Activated naive CD8-positive, alpha-beta T cell treated with anti-CD3 and anti-CD28 coated beads, Interleukin-2, amount 50 U/mL, for 24 hours (primary cell): ENCODE results near the gene ANKRD22.
"Not testable (repeated sequence)": the region's sequence is repeated elsewhere in the genome, so short reads cannot be mapped to it uniquely, and the experiment has no call there.

Experiments
- ATAC-seq: fragments of 150-1000 bp; cut with Tn5 transposase; one replicate; pipeline ENCODE4 v1.10.0; 2021
- DNase-seq: peaks from one replicate; pipeline ENCODE4 v3.0.0; 2021
- H3K27ac Mint-ChIP-seq: one replicate; pipeline ENCODE4 v1.8.0; 2021; ENCODE audit warnings: mild to moderate bottlenecking, mixed read lengths
- H3K27me3 Mint-ChIP-seq: one replicate; pipeline ENCODE4 v1.8.0; 2021; ENCODE audit warnings: mixed read lengths
- H3K36me3 Mint-ChIP-seq: one replicate; pipeline ENCODE4 v1.8.0; 2021; ENCODE audit warnings: low read depth, mixed read lengths
- H3K4me1 Mint-ChIP-seq: one replicate; pipeline ENCODE4 v1.8.0; 2021; ENCODE audit warnings: mixed read lengths
- H3K4me3 Mint-ChIP-seq: one replicate; pipeline ENCODE4 v1.8.0; 2021; ENCODE audit warnings: mild to moderate bottlenecking, moderate library complexity, mixed read lengths
- H3K9me3 Mint-ChIP-seq: one replicate; pipeline ENCODE4 v1.8.0; 2021; ENCODE audit warnings: mixed read lengths

ANKRD22 gene

DNA sequence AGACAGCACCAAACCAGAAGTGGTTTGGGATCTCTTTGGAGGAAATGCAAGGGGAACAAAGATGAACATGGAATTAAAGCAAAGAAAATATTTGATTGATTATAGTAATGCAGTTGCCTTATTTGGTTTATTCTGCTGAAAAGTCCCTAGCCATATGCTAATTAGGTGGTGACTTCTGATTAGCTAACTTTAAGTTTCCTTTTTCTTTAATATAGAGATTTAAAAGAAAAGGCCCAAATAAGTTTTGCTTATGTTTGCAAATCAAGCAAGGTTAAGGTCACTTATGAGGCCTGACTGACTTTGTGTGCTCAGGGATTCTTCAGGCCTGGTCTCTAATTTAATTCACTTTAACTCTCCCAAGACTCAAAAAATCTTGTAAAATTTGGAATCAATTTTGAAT, 6.2 kb upstream of the ANKRD22 start:
- Mint-ChIP-seq H3K27me3 (no peaks in the 10 kb centered on the region), H3K4me3 (no peak overlapping the region), H3K27ac (no peak overlapping the region), H3K9me3 (no peaks in the 10 kb centered on the region), H3K36me3 (no peaks in the 10 kb centered on the region), H3K4me1 (peaks cover 12% of the 10 kb centered on the region)
- ATAC-seq (no peak), DNase-seq (no peak)

DNA sequence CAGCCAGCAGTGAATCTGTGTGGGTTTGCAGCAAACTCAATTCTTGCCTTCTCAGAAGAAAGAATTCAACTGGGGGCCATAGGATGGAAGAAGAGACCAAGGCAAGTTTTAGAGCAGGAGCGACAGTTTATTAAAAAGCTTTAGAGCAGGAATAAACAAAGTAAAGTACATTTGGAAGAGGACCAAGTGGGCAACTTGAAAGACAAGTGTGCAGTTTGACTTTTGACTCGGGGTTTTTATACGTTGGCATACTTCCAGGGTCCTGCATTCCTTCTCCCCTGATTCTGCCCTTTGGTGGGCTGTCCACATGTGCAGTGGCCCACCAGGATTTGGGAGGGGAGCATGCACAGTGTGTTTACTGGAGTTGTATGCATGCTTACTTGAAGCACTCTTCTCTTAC, 3.0 kb upstream of the ANKRD22 start:
- no peak overlapping the region for H3K27ac Mint-ChIP-seq
- H3K4me1 Mint-ChIP-seq: peaks cover 12% of the 10 kb centered on the region
- no peaks in the 10 kb centered on the region for H3K9me3 Mint-ChIP-seq

DNA sequence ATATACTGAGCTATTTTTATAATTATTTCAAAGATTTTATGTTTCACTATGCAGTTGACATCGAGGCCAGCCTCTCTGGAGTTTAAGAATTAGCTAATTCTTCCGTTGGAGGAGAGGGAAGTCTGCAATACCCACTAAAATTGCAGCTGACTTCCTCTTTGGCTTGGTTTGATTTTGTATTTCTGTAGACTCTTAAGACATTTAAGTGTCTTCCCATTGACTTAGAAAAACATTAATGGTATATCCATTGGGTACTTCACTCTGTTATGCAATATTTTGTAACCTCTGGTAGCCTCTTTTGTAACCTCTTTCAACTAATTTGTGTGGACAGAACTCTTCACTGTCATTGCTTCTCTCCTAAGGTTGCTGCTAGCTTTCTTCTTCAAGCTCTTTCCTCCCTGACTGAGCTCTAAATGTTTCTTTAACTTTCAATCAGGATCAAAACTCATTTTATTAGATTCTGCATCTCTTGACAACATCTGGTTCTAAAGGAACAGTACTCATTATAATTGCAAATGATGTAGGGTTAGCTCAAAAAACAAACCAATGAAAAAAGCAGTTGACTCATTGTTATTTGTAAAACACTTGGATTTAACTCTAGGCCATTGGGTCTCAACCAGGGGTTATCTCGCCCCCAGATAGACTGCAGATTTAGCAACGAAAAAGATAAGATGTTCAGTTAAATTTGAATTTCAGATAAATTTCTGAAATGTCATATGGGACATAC, 1.7 kb upstream of the ANKRD22 start:
- Mint-ChIP-seq H3K36me3 (no peaks in the 10 kb centered on the region), H3K4me3 (no peak overlapping the region), H3K27ac (no peak overlapping the region), H3K4me1 (peaks cover 19% of the 10 kb centered on the region), H3K9me3 (no peaks in the 10 kb centered on the region), H3K27me3 (no peaks in the 10 kb centered on the region)
- ATAC-seq (no peak), DNase-seq (no peak)

More for the DNA sequence above, 3.0 kb upstream of the ANKRD22 start:
- ATAC-seq (no peak), DNase-seq (no peak)
- H3K4me3 Mint-ChIP-seq: no peak overlapping the region
- H3K36me3 Mint-ChIP-seq: no peaks in the 10 kb centered on the region
- no peaks in the 10 kb centered on the region for H3K27me3 Mint-ChIP-seq

DNA sequence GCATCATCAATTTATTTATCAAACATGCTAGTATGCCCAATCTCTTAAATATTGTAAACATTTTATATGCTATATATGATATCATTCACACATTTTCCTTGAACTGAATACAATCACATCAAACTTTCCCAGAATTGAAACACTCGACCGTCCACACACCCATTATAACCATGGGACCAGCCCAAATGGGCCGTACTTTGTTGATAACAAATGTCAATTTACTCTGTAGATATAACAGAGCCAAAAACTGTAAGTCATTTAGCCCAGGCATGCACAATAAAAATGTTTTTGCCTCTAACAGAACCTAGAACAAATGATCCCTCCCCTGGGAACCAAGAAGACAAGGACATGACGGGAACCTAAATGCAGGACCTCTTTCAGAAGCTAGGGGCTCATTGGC, 683 bp upstream of the ANKRD22 start:
- no peak for ATAC-seq
- H3K27ac Mint-ChIP-seq: no peak overlapping the region
- H3K4me3 Mint-ChIP-seq: no peak overlapping the region
- no peaks in the 10 kb centered on the region for H3K27me3 Mint-ChIP-seq
- H3K4me1 Mint-ChIP-seq: peaks cover 20% of the 10 kb centered on the region
- no peak for DNase-seq
- no peaks in the 10 kb centered on the region for H3K9me3 Mint-ChIP-seq
- no peaks in the 10 kb centered on the region for H3K36me3 Mint-ChIP-seq

DNA sequence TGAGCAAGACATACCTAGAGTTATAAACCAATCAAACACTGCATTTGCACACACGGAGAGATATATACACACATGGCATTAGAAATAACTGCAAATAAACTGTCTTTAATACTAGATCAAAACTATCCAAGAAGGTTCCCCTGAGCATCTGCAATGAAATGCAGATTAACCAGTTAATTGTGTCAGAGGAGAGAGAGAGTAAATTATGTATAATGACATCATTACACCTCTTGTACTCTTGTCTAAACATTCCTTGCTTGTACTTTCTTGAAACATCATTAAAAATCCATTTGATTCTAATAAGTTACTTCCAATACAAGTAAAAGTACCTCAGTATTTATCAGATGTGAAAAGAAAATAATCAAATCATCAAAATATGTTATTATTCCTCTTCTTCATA, 932 bp downstream of the ANKRD22 start:
- ATAC-seq (no peak), DNase-seq (no peak)
- Mint-ChIP-seq H3K4me3 (no peak overlapping the region), H3K36me3 (no peaks in the 10 kb centered on the region), H3K27ac (no peak overlapping the region), H3K4me1 (peaks cover 20% of the 10 kb centered on the region), H3K9me3 (no peaks in the 10 kb centered on the region), H3K27me3 (no peaks in the 10 kb centered on the region)

DNA sequence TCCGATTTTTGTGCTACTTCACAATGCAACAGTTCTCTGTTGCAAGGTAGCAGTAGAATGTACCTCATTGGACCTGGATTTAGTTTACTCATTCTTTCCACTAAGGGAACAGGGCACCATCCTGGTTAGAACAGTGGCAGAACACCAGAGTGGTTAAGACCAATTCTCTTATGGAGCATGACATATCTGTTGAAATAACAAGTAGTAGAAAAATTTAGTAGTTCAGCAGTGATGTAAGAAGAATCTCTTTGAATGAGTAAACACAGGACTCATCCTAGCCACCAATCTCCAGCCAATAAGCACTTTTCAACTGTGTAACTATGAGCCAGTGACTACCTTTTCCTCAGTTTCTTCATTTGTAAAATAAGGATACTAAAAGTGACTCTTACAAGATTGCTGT, 2.4 kb downstream of the ANKRD22 start:
- Mint-ChIP-seq H3K27me3 (no peaks in the 10 kb centered on the region), H3K9me3 (no peaks in the 10 kb centered on the region), H3K4me3 (peak overlapping the region; percentile 38), H3K36me3 (no peaks in the 10 kb centered on the region), H3K4me1 (peaks cover 20% of the 10 kb centered on the region), H3K27ac (peak overlapping the region; percentile 90)
- DNase-seq (no peak), ATAC-seq (peak; percentile 93)

DNA sequence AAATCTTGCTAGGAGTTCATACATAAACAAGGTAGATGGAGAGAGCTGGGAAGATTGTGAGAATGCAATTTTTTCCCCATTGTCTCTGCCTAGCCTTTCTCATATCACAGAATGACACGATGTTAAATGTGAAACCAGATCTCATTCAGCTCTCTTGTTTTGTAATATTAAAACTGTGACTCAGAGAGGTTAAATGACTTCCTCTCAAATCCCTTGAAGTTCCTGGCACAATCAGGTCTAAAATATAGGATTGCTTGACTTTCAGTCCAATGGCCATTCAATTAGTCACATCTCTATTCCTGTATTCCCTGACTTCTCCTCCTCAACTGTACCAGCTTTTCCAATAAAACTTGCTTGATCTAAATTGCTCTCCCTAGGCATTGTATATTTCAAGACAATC, 3.1 kb downstream of the ANKRD22 start:
- peak overlapping the region; percentile 29 for H3K4me3 Mint-ChIP-seq
- peak overlapping the region; percentile 90 for H3K27ac Mint-ChIP-seq

DNA sequence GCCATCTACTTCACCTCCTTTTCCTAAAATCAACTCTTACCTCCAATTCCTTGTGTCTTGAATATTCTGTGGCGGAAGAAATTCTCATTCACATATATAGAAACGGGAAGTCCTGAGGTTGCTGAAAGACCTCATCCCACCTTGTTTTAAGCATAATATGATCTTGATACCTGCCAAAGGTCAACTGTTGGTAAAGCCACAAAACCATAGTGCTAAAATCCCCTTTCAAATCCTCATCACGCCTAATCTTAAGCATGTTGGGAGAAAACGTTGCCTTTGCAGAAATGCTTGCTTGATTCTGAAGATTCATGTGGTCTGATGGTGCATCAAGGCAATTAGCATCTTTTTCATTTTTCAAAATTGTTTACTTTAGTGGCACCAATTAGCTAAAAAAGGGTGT, 8.5 kb downstream of the ANKRD22 start:
- Mint-ChIP-seq H3K4me1 (peaks cover 14% of the 10 kb centered on the region), H3K4me3 (no peak overlapping the region), H3K27me3 (peaks cover 3% of the 10 kb centered on the region), H3K36me3 (no peaks in the 10 kb centered on the region), H3K27ac (no peak overlapping the region), H3K9me3 (no peaks in the 10 kb centered on the region)
- no peak for DNase-seq
- ATAC-seq: no peak

More for the DNA sequence above, 3.1 kb downstream of the ANKRD22 start:
- Mint-ChIP-seq H3K36me3 (no peaks in the 10 kb centered on the region), H3K9me3 (no peaks in the 10 kb centered on the region), H3K4me1 (peaks cover 20% of the 10 kb centered on the region), H3K27me3 (peaks cover 3% of the 10 kb centered on the region)
- peak; percentile 62 for ATAC-seq
- DNase-seq: no peak

DNA sequence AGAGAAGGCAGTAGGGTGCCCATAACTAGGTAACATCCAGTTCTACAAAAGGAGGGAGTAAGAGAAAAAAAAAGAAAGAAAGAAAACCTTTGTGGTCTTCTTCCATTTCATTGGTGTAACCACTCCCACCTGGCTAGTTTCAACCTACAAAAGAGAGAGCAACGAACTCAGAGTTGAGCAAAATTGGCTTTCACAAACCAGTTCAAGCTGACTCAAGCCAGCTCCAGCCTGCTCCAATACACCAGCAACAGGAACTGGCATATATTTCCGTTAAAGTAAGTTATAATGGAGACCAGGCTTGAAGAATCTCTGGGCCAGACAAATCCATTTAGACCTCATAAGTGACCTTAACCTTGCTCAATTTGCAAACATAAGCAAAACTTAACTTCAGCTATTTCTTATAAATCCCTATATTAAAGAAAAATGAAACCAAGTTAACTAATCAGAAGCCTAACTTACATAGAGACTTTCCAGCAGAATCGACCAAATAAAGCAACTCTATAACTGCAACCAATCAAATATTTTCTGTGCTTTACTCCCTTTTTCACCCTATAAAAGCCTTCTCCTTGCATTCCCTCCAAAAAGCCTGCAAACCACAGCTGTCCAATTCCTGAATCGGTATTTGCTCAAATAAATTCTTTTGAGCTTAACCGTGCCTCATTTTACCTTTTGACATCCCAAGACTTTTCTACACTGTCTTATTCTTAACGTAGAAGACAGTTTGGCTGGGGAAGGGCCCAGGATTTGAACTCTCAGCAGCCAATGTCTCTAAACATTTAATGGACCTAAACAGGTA, 10.1 kb downstream of the ANKRD22 start:
- ATAC-seq (no peak), DNase-seq (no peak)
- Mint-ChIP-seq H3K27ac (no peak overlapping the region), H3K36me3 (no peaks in the 10 kb centered on the region), H3K4me3 (no peak overlapping the region), H3K27me3 (peaks cover 3% of the 10 kb centered on the region), H3K9me3 (no peaks in the 10 kb centered on the region), H3K4me1 (peaks cover 13% of the 10 kb centered on the region)

DNA sequence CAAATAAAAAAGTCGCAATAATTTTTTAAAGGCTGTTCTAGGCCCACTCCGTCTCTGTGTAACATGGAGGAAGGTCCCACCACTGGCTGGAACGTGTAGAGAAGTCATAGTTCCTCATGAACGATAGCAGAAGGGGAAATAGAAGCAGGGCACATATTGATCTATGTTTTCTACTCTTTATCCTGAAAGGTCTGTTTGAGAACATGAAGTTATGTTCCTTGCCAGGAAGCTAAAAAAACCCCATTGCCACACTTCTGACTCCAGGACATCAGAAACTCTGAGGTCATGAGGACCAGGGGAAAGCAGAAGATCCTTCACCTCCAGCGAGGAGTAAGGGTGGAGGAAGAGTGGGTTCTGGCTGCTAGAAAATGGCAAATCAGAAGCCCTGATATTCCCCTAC, 10.8 kb downstream of the ANKRD22 start:
- H3K36me3 Mint-ChIP-seq: no peaks in the 10 kb centered on the region
- no peak overlapping the region for H3K4me3 Mint-ChIP-seq
- no peak for DNase-seq
- H3K27ac Mint-ChIP-seq: no peak overlapping the region
- no peaks in the 10 kb centered on the region for H3K9me3 Mint-ChIP-seq
- H3K27me3 Mint-ChIP-seq: peaks cover 3% of the 10 kb centered on the region
- peaks cover 13% of the 10 kb centered on the region for H3K4me1 Mint-ChIP-seq
- no peak for ATAC-seq

DNA sequence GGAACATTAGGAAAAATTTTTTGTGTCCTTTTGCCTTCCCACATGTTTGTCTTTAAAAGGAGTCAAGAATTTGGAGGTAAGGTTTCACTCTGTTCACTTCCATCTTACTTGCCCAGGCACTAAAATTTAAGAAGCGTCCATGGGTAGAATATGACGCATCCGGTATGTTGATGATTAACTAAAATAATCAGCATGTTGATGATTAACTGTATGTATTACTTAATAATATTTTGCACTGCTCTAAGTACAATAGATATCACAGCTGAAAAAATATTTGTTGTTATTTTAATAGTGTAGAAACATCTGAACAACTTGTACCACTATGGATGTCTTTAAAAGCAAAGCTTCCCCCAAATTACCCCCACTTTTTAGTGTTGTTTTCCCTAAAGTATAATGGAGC, 11.5 kb downstream of the ANKRD22 start:
- Mint-ChIP-seq H3K4me3 (no peak overlapping the region), H3K27me3 (peaks cover 3% of the 10 kb centered on the region)
- ATAC-seq: no peak

DNA sequence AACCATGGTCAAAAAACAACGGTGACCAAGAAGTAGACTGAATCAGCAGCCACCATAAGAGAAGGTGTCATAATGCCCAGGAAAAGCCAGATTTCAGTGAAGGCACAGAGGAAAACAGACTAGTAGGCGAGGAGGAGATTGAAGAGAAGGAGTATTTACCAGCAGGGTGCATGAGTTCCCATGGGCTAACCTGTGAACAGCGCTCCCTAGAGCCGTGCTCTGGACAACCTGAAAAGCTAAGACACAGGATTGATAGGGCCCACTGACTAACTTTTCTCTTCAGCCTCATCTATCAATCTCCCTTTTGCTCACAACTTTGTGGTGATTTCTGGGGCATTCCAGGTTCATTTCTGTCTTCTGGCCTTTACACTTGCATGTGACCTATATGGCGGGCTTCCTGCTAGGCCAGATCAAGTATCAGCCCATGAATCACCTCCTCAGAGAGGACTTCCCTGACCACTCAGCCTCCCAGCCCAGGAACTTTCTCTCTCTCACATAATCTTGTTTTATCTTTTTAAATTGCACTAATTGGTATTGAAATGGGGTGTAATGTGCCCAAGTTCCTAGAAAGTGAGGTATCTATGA, 12.8 kb downstream of the ANKRD22 start:
- Mint-ChIP-seq H3K9me3 (no peaks in the 10 kb centered on the region), H3K4me3 (no peak overlapping the region), H3K36me3 (no peaks in the 10 kb centered on the region), H3K27me3 (peaks cover under 1% of the 10 kb centered on the region), H3K27ac (peak overlapping the region; percentile 3), H3K4me1 (peaks cover 14% of the 10 kb centered on the region)
- no peak for DNase-seq
- peak; percentile 38 for ATAC-seq

More for the DNA sequence above, 11.5 kb downstream of the ANKRD22 start:
- no peak for DNase-seq
- Mint-ChIP-seq H3K4me1 (peaks cover 13% of the 10 kb centered on the region), H3K27ac (no peak overlapping the region), H3K9me3 (no peaks in the 10 kb centered on the region), H3K36me3 (no peaks in the 10 kb centered on the region)

DNA sequence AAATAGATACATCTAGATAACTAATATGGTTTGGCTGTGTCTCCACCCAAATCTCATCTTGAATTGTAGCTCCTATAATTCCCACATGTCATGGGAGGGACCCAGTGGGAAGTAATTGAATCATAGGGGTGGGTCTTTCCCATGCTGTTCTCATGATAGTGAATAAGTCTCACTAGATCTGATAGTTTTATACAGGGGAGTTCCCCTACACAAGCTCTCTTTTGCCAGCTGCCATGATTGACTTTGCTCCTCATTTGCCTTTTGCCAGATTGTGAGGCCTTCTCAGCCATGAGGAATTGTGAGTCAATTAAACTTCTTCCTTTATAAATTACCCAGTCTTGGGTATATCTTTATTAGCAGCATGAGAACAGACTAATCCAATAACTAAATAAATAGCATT, 14.0 kb downstream of the ANKRD22 start:
- H3K9me3 Mint-ChIP-seq, H3K4me3 Mint-ChIP-seq, H3K36me3 Mint-ChIP-seq, DNase-seq, H3K27me3 Mint-ChIP-seq, ATAC-seq, H3K27ac Mint-ChIP-seq: not testable (repeated sequence)
- peaks cover 21% of the 10 kb centered on the region for H3K4me1 Mint-ChIP-seq

DNA sequence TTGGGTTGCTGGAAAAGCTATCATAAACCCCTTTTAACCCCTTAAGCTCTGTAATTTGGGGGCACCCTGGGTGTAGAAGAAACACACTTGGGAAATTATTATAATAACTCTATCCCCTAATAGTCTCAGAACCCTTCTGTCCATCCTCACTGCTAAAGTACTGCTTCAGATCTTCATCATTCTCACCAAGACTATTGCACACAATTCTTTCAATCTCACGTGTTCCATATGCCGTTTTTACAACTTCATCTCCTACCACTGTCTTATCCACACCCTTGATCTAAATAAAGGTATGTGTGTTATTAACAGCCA, 15.8 kb downstream of the ANKRD22 start:
- ATAC-seq (no peak), DNase-seq (no peak)
- Mint-ChIP-seq H3K27ac (no peak overlapping the region), H3K9me3 (no peaks in the 10 kb centered on the region), H3K4me1 (peaks cover 24% of the 10 kb centered on the region), H3K36me3 (no peaks in the 10 kb centered on the region), H3K4me3 (no peak overlapping the region), H3K27me3 (no peaks in the 10 kb centered on the region)
